ENCODE data around the gene SLC16A7.

Gene SLC16A7

DNA sequence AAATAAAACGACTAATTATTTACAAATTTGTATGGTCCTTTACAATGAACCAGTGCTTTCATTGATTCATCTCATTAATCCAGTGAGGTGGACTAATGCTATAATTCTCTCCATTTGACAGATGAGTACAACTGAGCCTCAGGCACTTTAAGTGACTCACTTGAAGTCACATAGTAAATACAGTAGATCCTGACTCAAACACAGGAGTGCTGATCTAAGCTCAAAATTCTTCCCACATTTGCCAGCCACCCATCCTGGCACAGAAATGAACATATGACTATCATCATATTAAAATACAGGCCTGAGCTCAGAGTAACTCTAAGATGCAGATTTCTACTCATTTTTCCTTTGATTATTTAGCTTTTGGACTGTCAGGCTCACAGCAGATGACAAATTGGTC, 30.6 kb downstream of the SLC16A7 start:
- no peak for DNase-seq

DNA sequence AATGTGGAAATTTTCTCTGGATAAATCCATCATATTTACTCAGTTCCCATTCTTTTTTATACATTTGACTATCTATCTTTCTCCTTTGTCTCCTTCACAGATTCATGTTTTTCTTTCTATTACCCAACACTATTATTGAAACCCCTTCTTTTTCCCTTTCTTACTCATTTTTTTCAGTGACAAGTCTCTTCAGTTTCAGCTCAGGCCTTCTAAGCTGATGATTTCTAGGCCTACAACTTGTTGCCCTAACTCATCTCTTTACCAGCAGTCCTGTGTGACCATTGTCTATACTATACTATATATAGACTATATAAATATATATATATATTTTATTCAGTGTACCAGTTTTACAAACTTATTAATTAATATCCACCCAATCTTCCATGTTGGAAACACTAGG, 31.8 kb downstream of the SLC16A7 start:
- no peak for DNase-seq

DNA sequence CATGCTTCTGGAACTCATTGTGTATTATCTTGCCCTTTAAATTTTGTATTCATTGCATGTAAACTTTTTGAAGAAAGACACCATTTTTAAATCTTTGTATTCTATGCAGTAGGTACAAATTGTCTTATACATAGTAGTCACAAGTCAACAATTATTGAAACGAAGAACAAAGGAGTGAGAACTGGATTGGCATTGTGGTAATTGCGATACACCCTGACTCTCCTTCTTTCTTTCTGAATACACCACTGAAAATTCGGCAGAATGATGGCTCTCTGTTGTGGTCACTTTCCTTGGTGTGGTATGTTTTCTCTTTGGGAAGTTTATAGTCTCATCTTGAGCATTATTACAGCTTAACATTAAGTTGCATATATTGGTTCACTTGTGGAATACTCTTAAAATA, 34.1 kb downstream of the SLC16A7 start:
- no peak for DNase-seq

- no peak for DNase-seq
Measured at GRCh38 chr12:59632408-59632807, 36.6 kb downstream of the SLC16A7 start.

DNA sequence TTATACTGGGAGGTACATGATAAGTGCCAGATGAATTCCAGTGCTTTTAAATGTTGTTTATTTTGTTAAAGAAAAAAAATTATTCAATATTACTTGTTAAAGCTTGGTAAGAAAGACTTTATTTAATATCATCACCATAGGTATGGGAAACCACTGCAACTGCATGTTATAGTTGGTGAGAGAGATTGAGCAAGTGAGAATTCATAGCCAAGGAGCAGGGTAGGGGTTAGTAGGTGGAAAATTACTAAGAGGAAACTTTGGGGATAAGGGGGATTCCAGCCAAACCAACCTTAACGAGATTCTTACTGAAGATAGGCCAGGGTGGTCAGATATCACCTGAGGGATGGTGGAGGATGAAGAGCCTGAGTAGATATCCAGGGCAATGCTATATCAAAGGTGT, 38.4 kb downstream of the SLC16A7 start:
- no peak for DNase-seq

- no peak for DNase-seq
Measured at GRCh38 chr12:59636945-59637691, 41.3 kb downstream of the SLC16A7 start.

DNA sequence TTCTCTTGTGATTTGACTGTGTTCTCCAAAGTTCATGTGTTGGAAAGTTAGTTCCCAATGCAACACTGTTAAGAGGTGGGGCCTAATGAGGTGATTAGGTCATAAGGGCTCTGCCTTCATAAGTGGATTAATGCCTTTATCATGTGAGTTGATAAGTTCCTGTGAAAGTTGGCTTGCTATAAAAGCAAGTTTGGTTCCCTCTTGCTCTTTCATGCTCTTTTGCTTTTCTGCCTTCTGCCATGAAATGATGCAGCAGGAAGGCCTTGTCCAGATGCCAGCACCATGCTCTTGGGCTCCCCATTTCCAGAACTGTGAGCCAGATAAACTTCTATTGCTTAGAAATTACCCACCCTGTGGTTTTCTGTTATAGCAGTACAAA, 41.9 kb downstream of the SLC16A7 start:
- DNase-seq, result no peak

- DNase-seq, result no peak
Measured at GRCh38 chr12:59643550-59643949, 47.7 kb downstream of the SLC16A7 start.

DNA sequence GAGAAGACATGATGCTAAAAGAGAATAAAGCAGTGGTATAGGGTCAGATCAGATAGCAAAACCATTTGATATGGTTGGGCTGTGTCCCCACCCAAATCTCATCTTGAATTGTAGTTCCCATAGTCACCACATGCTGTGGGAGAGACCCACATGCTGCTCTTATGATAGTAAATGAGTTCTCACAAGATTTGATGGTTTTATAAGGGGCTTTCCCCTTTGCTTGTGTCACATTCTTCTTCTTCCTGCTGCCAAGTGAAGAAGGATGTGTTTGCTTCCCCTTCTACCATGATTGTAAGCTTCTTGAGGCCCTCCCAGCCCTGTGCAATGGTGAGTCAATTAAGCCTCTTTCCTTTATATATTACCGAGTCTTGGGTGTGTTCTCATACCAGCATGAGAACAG, 49.4 kb downstream of the SLC16A7 start:
- DNase-seq, result no peak

- no peak for DNase-seq
Measured at GRCh38 chr12:59646636-59647035, 50.8 kb downstream of the SLC16A7 start.

- DNase-seq, result no peak
Measured at GRCh38 chr12:59649203-59649602, 53.4 kb downstream of the SLC16A7 start.

DNA sequence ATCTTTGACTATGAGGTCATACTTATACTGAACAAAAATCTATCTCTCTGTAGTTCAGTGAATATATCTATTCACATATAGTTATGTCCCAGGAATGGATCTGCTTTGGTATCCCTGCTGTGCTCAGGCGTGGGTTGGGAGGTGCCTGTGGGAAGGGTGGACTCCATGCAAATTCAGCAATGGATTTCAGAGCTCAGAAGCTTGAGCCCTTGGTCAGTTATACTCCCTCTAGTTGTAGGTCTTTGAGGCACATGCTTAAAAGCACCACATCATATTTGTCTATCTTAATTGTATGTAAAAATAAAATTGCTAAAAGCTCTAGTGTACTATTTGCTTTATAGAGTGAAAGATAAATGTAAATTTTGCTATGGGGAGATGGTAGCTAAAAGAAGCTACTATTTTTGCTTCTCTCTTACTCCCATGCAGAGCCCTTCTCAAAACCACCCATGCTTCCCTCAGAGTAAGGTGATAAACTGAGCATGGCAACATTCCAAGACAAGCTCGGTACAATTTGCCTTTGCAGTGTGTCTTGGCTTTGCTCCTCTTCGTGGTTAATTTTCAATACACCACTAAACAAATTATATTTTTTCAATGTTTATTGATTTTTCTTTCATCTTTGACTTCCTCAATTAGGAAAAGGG, 54.9 kb downstream of the SLC16A7 start:
- DNase-seq, result no peak

DNA sequence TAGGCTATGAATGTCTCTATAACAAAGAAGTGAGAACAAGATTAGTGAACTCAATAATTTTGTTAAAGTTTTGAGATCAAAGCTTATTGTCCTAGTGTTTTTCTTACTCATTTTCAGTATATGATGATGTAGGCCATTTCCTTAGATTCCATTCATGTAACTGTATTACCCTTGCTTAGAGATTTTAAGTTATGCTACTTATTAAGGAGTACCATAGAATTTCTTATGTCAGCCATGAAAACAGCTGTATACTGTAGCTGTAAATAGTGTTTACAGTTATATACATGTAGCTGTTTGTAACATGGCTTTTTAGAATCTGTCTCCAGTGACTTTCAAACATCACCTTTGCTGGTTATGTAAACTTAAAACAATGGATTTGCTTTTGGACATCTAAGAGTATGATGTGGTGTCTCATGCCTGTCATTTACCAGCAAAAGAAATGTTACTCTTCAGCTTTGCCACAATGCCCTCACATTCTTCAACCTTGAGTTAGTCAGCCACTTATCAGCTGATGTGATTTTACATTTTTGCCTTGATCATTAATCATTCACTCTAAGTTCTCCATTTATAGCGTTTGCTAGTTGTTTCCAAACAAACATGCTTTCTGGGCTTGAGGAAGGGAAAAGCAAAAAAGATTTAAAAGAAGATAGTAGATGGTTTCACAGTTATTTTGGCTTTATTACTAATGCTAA, 55.5 kb downstream of the SLC16A7 start:
- DNase-seq, result no peak

- no peak for DNase-seq
Measured at GRCh38 chr12:59652130-59652529, 56.3 kb downstream of the SLC16A7 start.

- no peak for DNase-seq
Measured at GRCh38 chr12:59654061-59654460, 58.2 kb downstream of the SLC16A7 start.

GRCh38 chr12:59657266-59657665, 61.4 kb downstream of the SLC16A7 start:
- DNase-seq, result no peak

DNA sequence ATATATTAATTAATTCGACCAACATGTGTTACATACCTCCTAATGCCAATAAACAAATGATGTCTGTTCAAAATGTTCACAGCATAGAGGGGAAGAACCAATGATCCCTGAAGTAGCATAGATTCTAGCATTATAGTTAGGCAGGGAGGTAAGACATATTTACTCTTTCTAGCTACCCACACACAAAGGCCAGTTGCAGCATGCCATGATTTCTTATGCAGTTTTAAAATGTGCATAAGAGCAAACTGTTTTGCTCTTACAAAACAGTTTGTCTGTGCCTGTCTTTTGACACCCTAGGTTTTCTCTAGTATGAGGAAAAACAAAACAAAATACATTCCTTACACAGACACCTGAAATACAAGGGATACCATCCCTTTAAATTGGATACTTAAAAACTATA, 61.9 kb downstream of the SLC16A7 start:
- no peak for DNase-seq

GRCh38 chr12:59660148-59660547, 64.3 kb downstream of the SLC16A7 start:
- no peak for DNase-seq

DNA sequence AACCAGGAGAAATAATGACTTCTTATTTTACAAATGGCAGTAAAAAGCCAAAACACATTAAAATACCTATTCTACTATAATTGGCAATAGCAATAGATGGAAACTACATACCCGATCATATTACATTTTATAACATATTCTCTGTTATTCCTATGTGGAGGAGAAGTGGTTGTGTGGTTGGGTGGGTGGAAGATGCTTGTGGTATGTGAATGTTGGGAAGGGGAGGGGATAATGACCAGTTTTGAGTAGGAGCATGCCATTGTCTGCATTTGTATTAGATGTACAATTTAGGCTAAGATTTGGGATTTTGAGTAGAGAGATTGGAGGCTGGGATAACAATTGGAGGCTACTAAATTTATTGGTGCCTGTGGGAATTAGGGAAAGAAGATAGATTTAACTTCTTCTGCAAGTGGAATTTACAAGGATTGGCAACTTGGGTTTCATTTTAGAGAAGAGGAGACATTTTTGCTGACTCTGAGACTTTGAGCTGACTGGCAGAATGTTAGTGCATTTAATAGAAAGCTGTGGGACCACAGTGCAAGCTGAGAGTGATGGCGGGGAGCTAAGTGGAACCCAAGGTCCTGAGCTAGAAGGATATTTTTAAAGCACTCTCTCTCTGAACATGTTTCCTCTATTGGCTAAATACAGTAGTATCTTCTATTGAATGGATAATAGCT, 65.2 kb downstream of the SLC16A7 start:
- DNase-seq, result no peak

DNA sequence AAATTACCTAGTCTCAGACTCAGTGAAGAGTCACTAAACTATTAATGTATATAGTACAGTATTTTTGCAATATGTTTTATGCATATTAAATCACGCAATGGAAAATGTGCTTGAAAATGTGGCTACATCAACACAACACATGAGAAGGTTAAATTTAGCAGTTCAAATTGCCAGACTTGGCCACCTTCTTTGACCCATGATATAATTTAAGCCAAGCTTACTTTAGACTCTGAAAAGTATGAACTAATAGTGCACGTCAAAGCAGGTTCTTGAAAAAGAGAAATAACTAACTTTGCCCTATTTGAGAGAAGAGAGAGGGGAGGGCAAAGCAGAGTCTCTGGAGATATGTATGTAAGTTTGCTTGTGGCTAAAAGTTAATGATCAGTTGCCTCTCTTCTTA, 68.7 kb downstream of the SLC16A7 start:
- no peak for DNase-seq

DNA sequence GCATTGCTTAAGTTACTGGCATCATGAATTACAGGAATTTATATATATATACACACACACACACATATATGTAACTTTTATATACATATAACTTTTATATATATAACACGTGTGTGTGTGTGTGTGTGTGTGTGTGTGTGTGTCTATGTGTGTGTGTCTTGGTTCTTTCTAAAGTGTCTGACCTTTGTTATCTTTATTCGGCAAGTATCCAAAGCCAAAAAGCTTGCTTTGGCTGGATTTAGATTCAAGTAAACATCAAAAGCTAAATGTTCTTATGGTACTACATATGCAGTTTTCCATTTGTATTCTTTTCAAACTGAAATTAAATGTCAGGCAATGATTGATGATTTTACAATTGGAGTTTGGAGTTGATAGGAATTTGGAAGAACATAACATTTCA, 69.9 kb downstream of the SLC16A7 start:
- DNase-seq, result no peak

DNA sequence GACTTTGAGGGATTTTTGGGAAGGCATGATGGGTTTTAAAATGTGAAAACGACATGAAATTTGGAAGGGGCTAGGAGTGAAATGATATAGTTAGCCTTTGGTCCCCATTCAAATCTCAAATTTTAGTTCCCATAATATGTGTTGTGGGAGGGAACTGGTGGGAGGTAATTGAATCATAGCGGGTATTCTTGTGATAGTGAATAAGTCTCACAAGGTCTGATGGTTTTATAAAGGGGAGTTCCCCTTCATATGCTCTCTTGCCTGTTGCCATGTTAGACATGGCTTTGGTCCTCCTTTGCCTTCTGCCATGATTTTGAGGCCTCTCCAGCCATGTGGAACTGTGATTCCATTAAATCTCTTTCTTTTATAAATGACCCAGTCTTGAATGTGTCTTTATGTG, 72.8 kb downstream of the SLC16A7 start:
- no peak for DNase-seq

DNA sequence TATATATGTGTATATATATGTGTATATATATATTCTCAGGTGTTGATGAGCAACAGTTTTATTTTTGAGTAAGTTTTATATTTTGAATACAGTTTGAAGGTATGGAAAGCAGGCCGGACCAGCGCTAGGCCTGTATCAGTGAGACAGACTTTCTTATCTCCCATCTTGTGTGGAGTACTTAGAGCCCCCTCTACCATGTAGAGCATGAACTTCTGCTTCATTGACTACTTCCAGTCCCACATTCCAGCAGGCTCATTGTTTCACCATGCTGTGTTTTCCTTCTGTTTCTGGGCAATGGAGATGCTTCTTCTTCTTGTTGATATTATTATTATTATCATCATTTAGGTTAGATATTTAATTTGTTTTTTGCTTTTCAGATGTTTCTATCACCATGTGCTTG, 76.4 kb downstream of the SLC16A7 start:
- DNase-seq, result no peak

GRCh38 chr12:59675461-59675860, 79.6 kb downstream of the SLC16A7 start:
- DNase-seq, result no peak
